Thyroid gland (tissue), 4 donors: ENCODE measurements around the gene ATP7B.

Experiments used
- CTCF ChIP-seq, 6 experiments: fragments of 200-600 bp in 3 of 6; fragments of 450-650 bp in 3 of 6; sonication (generic) in 3 of 6; IDR thresholded peaks; one replicate each; pipeline ENCODE4 v1.5.1; 2016 to 2019; ENCODE audit warnings: antibody characterized with exemption in 6 of 6, mild to moderate bottlenecking in 2 of 6, inconsistent platforms in 1 of 6, moderate library complexity in 1 of 6
- POLR2A ChIP-seq, 2 donors: fragments of 450-650 bp; IDR thresholded peaks; one replicate each; pipeline ENCODE4 v1.6.1; 2017; ENCODE audit warnings: antibody characterized with exemption in 2 of 2, mild to moderate bottlenecking in 2 of 2, moderate library complexity in 1 of 2

GRCh38 chr13:51925865-51926527 is 85.3 kb downstream of the ATP7B start:
- TF ChIP-seq CTCF (IDR thresholded peaks at IDR 0.05) (no peak), POLR2A (IDR thresholded peaks at IDR 0.05) (no peak)
